ENCODE measurements around the gene SYT9. TPM values are rescaled to one million over a fixed set of nuclear protein-coding genes. Genes with fewer than 3 reads are reported as not detected.

Gene SYT9
- total and polyA plus RNA-seq, 2 of the 4 experiments (the other 2 are of a cell fraction): not detected

DNA sequence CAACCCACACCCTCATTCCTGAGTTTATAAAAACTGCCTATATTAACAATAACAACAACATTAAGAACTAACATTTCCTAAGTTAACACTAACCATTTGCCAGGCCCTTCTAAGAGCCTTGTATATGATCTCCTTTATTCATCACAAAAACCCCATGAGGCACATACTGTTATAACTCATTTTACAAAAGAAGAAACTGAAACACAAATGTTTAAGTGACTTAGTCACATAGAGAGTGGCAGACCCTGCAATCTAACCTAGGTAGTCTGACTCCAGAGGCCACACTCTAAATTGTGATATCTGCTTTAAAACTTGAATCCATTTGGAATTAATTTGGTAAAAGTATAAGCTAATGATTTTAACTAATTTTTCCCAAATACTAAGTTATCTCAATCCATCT, 116.1 kb downstream of the SYT9 start:
- H4K20me1 ChIP-seq (ENCODE audit: insufficient read depth, low read length): no peaks in the 10 kb centered on the region
- no peaks in the 10 kb centered on the region for H3K36me3 ChIP-seq (ENCODE audit: control insufficient read depth, insufficient read depth, low read length)
- no peak overlapping the region for H3K18ac ChIP-seq (ENCODE audit: low read depth, low read length)
- H3K4me2 ChIP-seq (ENCODE audit: low read depth, low read length): no peak overlapping the region
- TF ChIP-seq CTCF (conservative IDR thresholded peaks at IDR 0.05; ENCODE audit: low read depth, low read length) (no peak), CEBPB (IDR thresholded peaks at IDR 0.05; ENCODE audit: low read depth, low read length) (no peak), NFE2L2 (IDR thresholded peaks at IDR 0.05; ENCODE audit: low read depth, low read length) (no peak), RCOR1 (IDR thresholded peaks at IDR 0.05; ENCODE audit: insufficient replicate concordance, low read length) (no peak), SMC3 (IDR thresholded peaks at IDR 0.05; ENCODE audit: low read depth, low read length) (no peak), MAZ (IDR thresholded peaks at IDR 0.05; ENCODE audit: borderline replicate concordance, low read depth, low read length) (no peak), MXI1 (IDR thresholded peaks at IDR 0.05; ENCODE audit: borderline replicate concordance, low read depth, low read length) (no peak), BHLHE40 (IDR thresholded peaks at IDR 0.05; ENCODE audit: low read depth, low read length) (no peak), POLR2A (IDR thresholded peaks at IDR 0.05; ENCODE audit: low read depth, low read length) (no peak), FOS (IDR thresholded peaks at IDR 0.05; ENCODE audit: low read depth, low read length) (no peak), RFX5 (IDR thresholded peaks at IDR 0.05; ENCODE audit: low read depth, low read length) (no peak), USF2 (IDR thresholded peaks at IDR 0.05; ENCODE audit: low read depth, low read length) (no peak), RAD21 (IDR thresholded peaks at IDR 0.05; ENCODE audit: low read length) (no peak)
- TF ChIP-seq, protein P1, sequence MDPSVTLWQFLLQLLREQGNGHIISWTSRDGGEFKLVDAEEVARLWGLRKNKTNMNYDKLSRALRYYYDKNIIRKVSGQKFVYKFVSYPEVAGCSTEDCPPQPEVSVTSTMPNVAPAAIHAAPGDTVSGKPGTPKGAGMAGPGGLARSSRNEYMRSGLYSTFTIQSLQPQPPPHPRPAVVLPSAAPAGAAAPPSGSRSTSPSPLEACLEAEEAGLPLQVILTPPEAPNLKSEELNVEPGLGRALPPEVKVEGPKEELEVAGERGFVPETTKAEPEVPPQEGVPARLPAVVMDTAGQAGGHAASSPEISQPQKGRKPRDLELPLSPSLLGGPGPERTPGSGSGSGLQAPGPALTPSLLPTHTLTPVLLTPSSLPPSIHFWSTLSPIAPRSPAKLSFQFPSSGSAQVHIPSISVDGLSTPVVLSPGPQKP (IDR thresholded peaks at IDR 0.05; ENCODE audit: borderline replicate concordance, low read depth, low read length): no peak
- no peak overlapping the region for H4K8ac ChIP-seq (ENCODE audit: low read depth in 2 of 2, low read length in 2 of 2)
- no peak overlapping the region for H2BK5ac ChIP-seq (ENCODE audit: low read depth, low read length, poor library complexity, severe bottlenecking)
- H3K14ac ChIP-seq (replicated peaks; ENCODE audit: low read depth, low read length): no peak overlapping the region
- in situ Hi-C loops (cut with MboI; ENCODE audit: low sequenced_read_pairs): no loop called here
- no peaks in the 10 kb centered on the region for H3K4me1 ChIP-seq (ENCODE audit: control insufficient read depth, insufficient read depth, low read length)
- BruUV-seq (replicated peaks): no TSS peak
- POLR2A ChIA-PET (ENCODE audit: unreplicated experiment): no interaction called here
- H3K56ac ChIP-seq (ENCODE audit: extremely low read depth, insufficient read depth, low read length): no peak overlapping the region
- CTCF ChIA-PET: no interaction called here
- no peak overlapping the region for H3K9ac ChIP-seq (ENCODE audit: low read depth, low read length)
- H3K79me1 ChIP-seq (ENCODE audit: low read depth in 1 of 2, low read length in 2 of 2): no peaks in the 10 kb centered on the region
- dilution Hi-C loops (cut with HindIII; ENCODE audit: low sequenced_read_pairs, unreplicated experiment): no loop called here
- no peaks in the 10 kb centered on the region for H3K27me3 ChIP-seq (ENCODE audit: control insufficient read depth, insufficient read depth, low read length)
- H2AK5ac ChIP-seq (ENCODE audit: low read depth, low read length): no peak overlapping the region
- DNase-seq (no peak), ATAC-seq (ENCODE audit: low read depth) (no peak)
- no peaks in the 10 kb centered on the region for H3K9me3 ChIP-seq (ENCODE audit: control insufficient read depth, insufficient read depth, low read length)
- no peak overlapping the region for H4K5ac ChIP-seq (ENCODE audit: low read depth, low read length)
- H3K4me3 ChIP-seq (ENCODE audit: insufficient read depth, low read depth, low read length): no peak overlapping the region
- H4K91ac ChIP-seq (ENCODE audit: insufficient read depth, low read depth, low read length): no peak overlapping the region
- no peak overlapping the region for H2AK9ac ChIP-seq (replicated peaks; ENCODE audit: low read depth, low read length, poor library complexity)
- no peak overlapping the region for H2BK20ac ChIP-seq (ENCODE audit: low read depth, low read length)
- H3K23ac ChIP-seq (ENCODE audit: low read depth, low read length): no peak overlapping the region
- no peak overlapping the region for H2BK15ac ChIP-seq (ENCODE audit: low read depth, low read length)
- H2AFZ ChIP-seq (replicated peaks; ENCODE audit: low read length, poor library complexity): no peak overlapping the region
- H3K27ac ChIP-seq (ENCODE audit: insufficient read depth, low read length): no peak overlapping the region
- intact Hi-C loops (cut with micrococcal nuclease): no loop called here
- no peak overlapping the region for H2BK120ac ChIP-seq (ENCODE audit: low read depth, low read length)
- no peak overlapping the region for H3K4ac ChIP-seq (ENCODE audit: low read depth, low read length)
- no peaks in the 10 kb centered on the region for H3K9me1 ChIP-seq (ENCODE audit: insufficient read depth, low read length)
